ENCODE data around the gene GNPTAB. TPM values are rescaled to one million over a fixed set of nuclear protein-coding genes. Genes with fewer than 3 reads are reported as not detected.
"Not testable (repeated sequence)": the region's sequence is repeated elsewhere in the genome, so short reads cannot be mapped to it uniquely, and the experiment has no call there.

Gene GNPTAB
- polyA plus RNA-seq, 5 donors = 34.7 to 51.2 (median 48.8) TPM

GRCh38 chr12:101855364-101855884 lies 24.7 kb upstream of the GNPTAB start:
- no peak for DNase-seq

DNA sequence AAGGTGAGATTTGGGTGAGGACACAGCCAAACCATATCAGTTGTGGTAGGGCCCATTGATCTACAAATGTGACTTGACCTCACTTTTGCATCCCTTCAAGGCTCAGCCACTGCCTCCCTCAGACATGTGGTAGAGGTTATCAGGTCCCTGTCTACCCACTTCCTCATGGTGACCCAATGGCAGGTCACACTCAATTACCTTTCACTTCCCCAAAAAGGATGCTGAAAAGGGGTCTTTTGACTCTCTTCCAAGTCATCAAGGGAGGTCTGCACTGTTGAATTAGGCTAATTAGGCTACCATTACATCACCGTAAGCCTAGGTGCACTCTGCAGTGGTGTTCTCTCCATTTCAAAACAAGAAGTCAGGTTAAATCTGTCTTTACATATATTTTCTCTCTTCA lies 24.0 kb upstream of the GNPTAB start:
- no peak for DNase-seq

DNA sequence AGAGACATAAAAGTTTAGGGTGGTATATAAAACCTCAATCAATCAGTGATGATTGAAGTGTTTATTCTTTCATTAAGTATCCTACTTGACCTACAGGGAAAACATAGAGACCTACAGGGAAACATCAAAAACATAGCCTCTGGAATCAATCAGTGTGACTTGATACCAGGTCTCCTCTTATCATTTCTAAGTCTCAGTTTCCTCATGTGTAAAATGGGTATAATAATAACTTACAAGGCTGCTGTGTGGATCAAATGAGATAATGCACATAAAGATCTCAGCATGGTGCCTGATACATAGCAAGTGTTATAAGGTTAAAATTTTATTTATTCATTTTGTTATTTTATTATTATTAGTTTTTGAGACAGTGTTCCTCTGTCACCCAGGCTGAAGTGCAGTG lies 22.2 kb upstream of the GNPTAB start:
- DNase-seq = no peak

GRCh38 chr12:101850199-101850598 lies 19.4 kb upstream of the GNPTAB start:
- no peak for DNase-seq

DNA sequence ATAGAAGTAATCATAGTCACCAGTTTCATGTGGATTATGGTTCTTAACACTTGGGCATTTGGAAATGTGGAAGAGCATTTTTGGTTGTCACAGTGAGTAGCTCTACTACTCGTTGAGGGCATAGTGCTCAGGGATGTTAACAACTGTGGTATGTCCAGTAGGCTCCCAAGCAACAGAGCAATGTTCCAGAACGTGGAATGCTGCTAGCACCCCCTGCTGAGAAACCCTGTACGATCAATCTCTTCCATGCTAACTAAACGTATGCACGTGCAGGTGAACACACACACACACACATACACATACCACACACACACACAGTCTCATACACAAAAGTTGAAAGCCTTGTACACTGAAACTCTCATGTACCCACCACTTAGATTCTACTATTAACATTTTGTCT lies 16.6 kb upstream of the GNPTAB start:
- DNase-seq = no peak

- no peak for DNase-seq
Measured at GRCh38 chr12:101845137-101845711, 14.5 kb upstream of the GNPTAB start.

GRCh38 chr12:101841069-101841468 lies 10.3 kb upstream of the GNPTAB start:
- DNase-seq = no peak

DNA sequence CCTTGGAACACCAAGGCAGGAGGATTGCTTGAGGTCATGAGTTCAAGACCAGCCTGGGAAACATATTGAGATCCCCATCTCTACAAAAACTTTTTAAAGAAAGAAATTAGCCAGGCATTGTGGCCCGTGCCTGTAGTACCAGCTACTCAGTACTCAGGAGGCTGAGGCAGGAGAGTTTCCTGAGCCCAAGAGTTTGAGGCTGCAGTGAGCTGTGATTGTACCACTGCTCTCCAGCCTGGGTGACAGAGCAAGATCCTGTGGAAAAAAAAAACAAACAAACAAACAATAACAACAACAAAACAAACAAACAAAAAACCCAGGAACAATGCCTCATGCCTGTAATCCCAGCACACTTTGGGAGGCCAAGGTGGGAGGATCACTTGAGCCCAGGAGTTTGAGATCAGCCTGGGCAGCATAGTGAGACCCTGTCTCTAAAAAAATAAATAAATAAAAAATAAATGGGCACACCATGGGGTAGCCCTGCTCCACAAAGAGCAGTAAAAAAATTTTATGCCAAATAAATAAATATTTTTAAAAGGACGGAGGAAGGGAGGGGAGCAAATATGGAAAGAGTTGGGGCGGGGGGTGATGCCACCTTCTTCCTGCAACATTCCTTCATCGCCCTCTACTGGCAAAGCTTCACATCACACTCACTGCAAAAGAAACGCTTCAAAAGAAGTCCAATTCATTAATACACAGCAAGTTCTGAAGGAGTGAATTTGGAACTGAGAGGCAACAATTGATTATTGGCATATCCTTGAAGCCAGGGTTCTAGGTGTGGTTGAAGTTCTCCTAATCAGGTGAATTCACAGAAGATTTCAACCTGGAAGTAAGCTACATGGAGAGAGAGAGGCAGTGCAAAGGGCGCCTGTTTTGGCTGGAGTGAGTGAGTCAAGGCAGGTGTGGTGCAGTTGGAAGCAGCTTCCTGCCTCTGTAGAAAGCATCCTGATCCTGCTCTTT lies 8.8 kb upstream of the GNPTAB start:
- DNase-seq = peak in 1 of 2 donors; percentile 33

DNA sequence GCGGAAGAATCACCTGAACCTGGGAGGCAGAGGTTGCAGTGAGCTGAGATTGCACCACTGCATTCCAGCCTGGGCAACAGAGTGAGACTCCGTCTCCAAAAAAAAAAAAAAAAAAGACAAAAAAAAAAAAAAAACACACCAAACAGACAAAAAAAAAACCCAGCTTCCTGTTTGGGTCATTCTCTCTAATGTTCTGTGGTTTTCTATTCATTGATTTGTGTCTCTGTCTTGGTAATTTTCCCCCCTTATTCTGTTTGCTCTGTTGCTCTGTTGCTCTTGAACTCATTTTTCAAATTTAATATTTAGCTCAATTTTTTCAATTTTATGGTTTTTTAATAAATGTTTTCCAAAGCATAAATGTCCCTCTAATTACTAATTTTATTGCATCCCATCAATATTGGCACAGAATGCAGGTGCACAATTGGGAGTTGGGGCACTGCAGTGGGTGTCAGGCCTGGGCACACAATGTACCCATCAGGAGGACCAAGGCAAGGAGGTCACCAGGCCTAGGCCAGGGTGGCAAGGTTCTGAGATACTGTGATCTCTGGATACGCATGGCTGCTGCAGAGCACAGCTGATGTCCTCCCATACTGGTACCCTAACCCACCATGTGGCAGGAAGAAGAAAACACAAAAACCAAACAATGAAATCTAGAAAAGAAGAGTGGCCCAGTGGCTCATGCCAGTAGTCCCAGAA lies 8.0 kb upstream of the GNPTAB start:
- no peak for DNase-seq

GRCh38 chr12:101832030-101832429 lies 1.3 kb upstream of the GNPTAB start:
- no peak for DNase-seq

DNA sequence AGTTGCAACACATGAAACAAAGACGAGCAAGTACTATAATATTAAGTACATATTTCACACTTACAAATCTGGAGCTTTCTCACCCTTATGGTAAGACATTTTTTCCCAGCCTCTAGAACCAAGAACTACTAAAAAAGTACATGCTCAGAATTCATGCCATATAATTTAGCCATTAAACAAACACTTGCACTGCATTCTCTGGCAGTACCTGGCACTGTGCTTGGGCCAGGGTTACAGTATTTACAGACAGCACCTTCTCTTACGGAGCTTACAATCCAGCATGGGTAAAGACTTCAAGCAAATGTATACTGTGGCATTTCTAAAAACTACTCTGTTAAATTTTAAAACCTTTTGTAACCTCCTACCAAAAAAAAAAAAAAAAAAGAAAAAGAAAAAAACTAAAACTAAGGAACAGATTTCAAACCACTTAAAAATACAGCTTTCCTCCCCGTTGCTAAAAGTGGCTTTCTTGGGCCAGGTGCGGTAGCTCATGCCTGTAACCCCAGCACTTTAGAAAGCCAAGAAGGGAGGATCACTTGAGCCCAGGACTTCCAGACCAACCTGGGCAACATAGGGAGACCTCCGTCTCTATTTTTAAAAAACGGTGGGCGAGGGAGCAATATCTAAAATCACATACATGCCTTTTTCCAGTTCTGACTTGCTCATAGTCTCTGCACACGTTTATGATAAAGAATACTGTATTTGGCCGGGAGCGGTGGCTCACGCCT lies 956 bp downstream of the GNPTAB start:
- DNase-seq = peak in 1 of 2 donors; percentile 12

GRCh38 chr12:101828463-101829196 lies 2.1 kb downstream of the GNPTAB start:
- DNase-seq = no peak

DNA sequence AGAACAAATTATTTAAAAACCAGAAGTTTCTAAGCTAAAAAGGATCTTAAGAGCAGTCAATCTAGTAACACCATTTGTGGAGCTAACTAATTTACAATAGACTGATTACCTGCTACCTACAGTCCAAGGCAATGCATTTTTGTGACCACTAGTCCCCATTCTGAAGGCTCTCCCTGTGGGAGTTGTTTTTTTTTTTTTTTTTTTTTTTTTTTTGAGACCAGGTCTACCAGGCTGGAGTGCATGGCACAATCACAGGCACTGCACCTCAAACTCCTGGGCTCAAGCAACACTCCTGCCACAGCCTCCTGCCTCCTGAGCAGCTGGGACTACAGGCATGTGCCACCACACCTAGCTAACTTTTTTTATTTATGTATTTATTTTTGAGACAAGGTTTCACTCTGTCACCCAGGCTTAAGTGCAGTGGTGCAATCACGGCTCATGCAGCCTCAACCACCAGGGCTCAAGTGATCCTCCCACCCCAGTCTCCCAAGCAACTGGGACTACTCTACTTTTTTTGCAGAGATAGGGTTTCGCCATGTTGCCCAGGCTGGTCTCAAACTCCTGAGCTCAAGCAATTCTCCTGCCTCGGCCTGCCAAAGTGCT lies 3.9 kb downstream of the GNPTAB start:
- DNase-seq = no peak

GRCh38 chr12:101824831-101825230 lies 5.9 kb downstream of the GNPTAB start:
- DNase-seq = no peak

DNA sequence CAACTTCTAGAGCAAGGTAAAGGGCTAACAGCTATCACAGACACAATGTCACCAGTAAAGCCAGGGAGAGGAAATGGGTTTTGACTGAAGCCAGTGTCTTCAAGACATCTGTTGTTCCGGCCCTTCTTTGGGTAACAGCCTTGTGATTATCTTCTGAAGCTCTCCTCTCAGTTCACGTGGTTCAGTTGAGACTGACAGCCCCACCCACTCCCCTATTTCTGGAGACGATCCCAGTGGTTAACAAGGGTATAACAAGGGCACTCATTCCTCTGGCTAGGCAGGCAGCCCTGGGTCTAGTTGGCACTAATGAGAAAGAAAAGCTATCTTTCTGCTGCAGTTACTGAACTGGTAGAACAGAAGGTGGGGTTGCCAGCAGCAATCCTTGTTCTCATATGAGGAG lies 6.9 kb downstream of the GNPTAB start:
- peak in 1 of 2 donors; percentile 6 for DNase-seq

GRCh38 chr12:101823039-101823438 lies 7.7 kb downstream of the GNPTAB start:
- peak in 1 of 2 donors; percentile 14 for DNase-seq

DNA sequence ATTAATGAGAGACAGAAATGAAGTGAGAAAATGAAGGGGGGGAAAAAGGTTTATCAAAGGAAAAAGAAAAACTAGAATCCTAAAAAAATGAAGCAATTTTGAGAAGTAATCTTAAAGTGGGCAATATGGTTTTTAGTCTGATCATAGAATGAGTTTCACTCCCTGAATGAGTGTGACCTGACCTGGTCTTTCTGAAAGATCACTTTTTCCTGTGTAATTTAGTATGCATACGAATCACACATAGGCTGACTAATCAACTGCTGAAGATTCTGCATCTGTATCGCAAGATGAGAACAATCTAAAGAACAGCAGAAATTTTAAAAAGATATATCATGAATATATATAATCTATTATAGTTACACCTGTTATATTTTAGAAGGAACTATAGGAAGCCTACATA lies 11.3 kb downstream of the GNPTAB start:
- no peak for DNase-seq

DNA sequence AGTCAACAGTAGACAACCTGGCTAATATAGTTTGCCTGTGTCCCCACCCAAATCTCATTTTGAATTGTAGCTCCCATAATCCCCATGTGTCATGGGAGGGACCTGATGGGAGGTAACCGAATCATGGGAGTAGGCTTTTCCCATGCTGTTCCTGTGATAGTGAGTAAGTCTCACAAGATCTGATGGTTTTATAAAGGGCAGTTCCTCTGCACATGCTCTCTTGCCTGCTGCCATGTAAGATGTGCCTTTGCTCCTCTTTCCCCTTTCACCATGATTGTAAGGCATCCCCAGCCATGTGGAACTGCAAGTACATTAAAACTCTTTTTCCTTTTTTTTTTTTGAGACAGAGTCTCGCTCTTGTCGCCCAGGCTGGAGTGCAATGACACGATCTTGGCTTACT lies 12.1 kb downstream of the GNPTAB start:
- DNase-seq = not testable (repeated sequence)

GRCh38 chr12:101813117-101813516 lies 17.6 kb downstream of the GNPTAB start:
- DNase-seq = no peak

- not testable (repeated sequence) for DNase-seq
Measured at GRCh38 chr12:101812716-101813115, 18.0 kb downstream of the GNPTAB start.

Measured in right lung (tissue), 5 donors.